Measurements from ENCODE around the gene PXK. TPM values are rescaled to one million over a fixed set of nuclear protein-coding genes. Genes with fewer than 3 reads are reported as not detected.

PXK gene
- total and polyA plus RNA-seq, 2 donors from 2014 or later: 21.6 to 24.8 TPM

DNA sequence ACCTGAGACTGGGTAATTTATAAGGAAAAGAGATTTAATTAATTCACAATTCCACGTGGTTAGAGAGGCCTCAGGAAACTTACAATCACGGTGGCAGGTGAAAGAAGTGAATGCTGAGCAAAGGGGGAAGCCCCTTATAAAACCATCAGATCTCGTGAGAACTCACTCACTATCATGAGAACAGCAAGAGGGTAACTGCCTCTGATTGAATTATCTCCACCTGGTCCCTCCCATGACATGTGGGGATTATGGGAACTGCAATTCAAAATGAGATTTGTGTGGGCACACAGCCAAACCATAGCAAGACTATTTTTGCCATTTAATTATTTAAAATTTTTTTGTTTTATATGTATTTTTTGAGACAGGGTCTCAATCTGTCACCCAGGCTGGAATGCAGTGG lies 132.2 kb downstream of the PXK start:
- FAIRE-seq: no peak
- intact Hi-C loops (cut with DNase I): no loop called here
- H3K36me3 ChIP-seq (ENCODE audit: control insufficient read depth in 2 of 3, insufficient read depth in 3 of 3, low read length in 3 of 3): no peaks in the 10 kb centered on the region

GRCh38 chr3:58466899-58467563 lies 134.3 kb downstream of the PXK start:
- H3K36me3 ChIP-seq (ENCODE audit: control insufficient read depth in 2 of 3, insufficient read depth in 3 of 3, low read length in 3 of 3): no peaks in the 10 kb centered on the region
- H3K4me1 ChIP-seq (ENCODE audit: control insufficient read depth in 2 of 3, insufficient read depth in 2 of 3, low read depth in 1 of 3, low read length in 3 of 3): peaks cover 0 to 18% (median 13%) of the 10 kb centered on the region in 3 donors
- FAIRE-seq (no peak), DNase-seq (no peak)
- no peak overlapping the region for H3K9ac ChIP-seq (ENCODE audit: low read length in 3 of 3)
- TF ChIP-seq, protein P1, sequence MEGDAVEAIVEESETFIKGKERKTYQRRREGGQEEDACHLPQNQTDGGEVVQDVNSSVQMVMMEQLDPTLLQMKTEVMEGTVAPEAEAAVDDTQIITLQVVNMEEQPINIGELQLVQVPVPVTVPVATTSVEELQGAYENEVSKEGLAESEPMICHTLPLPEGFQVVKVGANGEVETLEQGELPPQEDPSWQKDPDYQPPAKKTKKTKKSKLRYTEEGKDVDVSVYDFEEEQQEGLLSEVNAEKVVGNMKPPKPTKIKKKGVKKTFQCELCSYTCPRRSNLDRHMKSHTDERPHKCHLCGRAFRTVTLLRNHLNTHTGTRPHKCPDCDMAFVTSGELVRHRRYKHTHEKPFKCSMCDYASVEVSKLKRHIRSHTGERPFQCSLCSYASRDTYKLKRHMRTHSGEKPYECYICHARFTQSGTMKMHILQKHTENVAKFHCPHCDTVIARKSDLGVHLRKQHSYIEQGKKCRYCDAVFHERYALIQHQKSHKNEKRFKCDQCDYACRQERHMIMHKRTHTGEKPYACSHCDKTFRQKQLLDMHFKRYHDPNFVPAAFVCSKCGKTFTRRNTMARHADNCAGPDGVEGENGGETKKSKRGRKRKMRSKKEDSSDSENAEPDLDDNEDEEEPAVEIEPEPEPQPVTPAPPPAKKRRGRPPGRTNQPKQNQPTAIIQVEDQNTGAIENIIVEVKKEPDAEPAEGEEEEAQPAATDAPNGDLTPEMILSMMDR (IDR thresholded peaks at IDR 0.05; ENCODE audit: borderline replicate concordance, extremely low read depth, insufficient read depth): no peak
- no peak overlapping the region for H3K4me3 ChIP-seq (ENCODE audit: low read length in 3 of 3)
- no peaks in the 10 kb centered on the region for H3K27me3 ChIP-seq (ENCODE audit: control insufficient read depth, insufficient read depth, low read length)
- no peak overlapping the region for H3K27ac ChIP-seq (ENCODE audit: low read depth in 2 of 2, low read length in 2 of 2)
- intact Hi-C loops (cut with DNase I): no loop called here
- no peaks in the 10 kb centered on the region for H3K9me3 ChIP-seq (ENCODE audit: control insufficient read depth in 2 of 3, insufficient read depth in 1 of 3, low read length in 3 of 3)

More for the DNA sequence above, 132.2 kb downstream of the PXK start:
- no peaks in the 10 kb centered on the region for H3K27me3 ChIP-seq (ENCODE audit: control insufficient read depth, insufficient read depth, low read length)
- H3K9ac ChIP-seq (ENCODE audit: low read length in 3 of 3): no peak overlapping the region
- peaks cover 0 to 5% (median 4%) of the 10 kb centered on the region in 3 donors for H3K4me1 ChIP-seq (ENCODE audit: control insufficient read depth in 2 of 3, insufficient read depth in 2 of 3, low read depth in 1 of 3, low read length in 3 of 3)
- TF ChIP-seq, protein P1 (IDR thresholded peaks at IDR 0.05; ENCODE audit: borderline replicate concordance, extremely low read depth, insufficient read depth): no peak
- no peak for DNase-seq
- H3K9me3 ChIP-seq (ENCODE audit: control insufficient read depth in 2 of 3, insufficient read depth in 1 of 3, low read length in 3 of 3): no peaks in the 10 kb centered on the region
- H3K4me3 ChIP-seq (ENCODE audit: low read length in 3 of 3): no peak overlapping the region
- no peak overlapping the region for H3K27ac ChIP-seq (ENCODE audit: low read depth in 2 of 2, low read length in 2 of 2)

GRCh38 chr3:58469096-58469495 lies 136.4 kb downstream of the PXK start:
- H3K9ac ChIP-seq (ENCODE audit: low read length in 3 of 3): no peak overlapping the region
- TF ChIP-seq, protein P1 (IDR thresholded peaks at IDR 0.05; ENCODE audit: borderline replicate concordance, extremely low read depth, insufficient read depth): no peak
- no peak overlapping the region for H3K27ac ChIP-seq (ENCODE audit: low read depth in 2 of 2, low read length in 2 of 2)
- H3K4me1 ChIP-seq (ENCODE audit: control insufficient read depth in 2 of 3, insufficient read depth in 2 of 3, low read depth in 1 of 3, low read length in 3 of 3): peaks cover 0 to 13% (median 10%) of the 10 kb centered on the region in 3 donors
- no peak overlapping the region for H3K4me3 ChIP-seq (ENCODE audit: low read length in 3 of 3)
- intact Hi-C loops (cut with DNase I): no loop called here
- H3K9me3 ChIP-seq (ENCODE audit: control insufficient read depth in 2 of 3, insufficient read depth in 1 of 3, low read length in 3 of 3): no peaks in the 10 kb centered on the region
- no peaks in the 10 kb centered on the region for H3K27me3 ChIP-seq (ENCODE audit: control insufficient read depth, insufficient read depth, low read length)
- no peaks in the 10 kb centered on the region for H3K36me3 ChIP-seq (ENCODE audit: control insufficient read depth in 2 of 3, insufficient read depth in 3 of 3, low read length in 3 of 3)
- FAIRE-seq (no peak), DNase-seq (no peak)

Data from kidney (tissue), 14 donors.